Measurements from ENCODE around the gene SCGB1C2. TPM values are rescaled to one million over a fixed set of nuclear protein-coding genes. Genes with fewer than 3 reads are reported as not detected.
"Not testable (repeated sequence)": the region's sequence is repeated elsewhere in the genome, so short reads cannot be mapped to it uniquely, and the experiment has no call there.

SCGB1C2 gene
- total RNA-seq, result not detected

DNA sequence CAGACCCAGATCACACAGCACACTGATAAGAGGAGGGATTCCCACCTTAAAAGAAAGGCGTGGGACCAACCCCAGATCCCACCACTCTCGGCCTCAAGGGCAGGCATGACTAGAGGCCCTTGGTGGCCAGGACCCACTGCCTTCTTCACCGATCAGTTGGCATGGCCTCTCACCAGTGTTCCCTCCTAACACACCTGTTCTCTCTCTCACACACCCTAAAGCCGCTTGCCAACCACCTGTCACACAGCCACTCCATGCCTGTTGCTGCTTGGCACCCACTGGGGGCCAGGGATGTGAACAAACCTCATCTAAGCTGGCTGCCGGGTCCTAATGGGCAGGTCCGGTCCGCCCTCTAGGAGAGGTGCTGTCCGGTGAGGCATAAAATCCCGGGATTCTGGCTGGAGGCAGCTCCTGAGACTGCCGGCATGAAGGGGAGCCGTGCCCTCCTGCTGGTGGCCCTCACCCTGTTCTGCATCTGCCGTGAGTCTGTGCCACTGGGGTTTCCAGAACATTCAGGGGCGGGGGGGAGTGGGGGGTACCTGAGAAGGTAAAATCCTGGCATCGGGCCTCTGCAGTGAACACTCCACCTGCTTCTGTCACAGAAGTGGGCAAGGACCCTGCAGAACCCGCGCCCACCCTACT, at the start of gene SCGB1C2:
Gene SCGB1C2 (plus strand): TSS at position 404 of the 642 bp plus-strand sequence. CDS start 22 bp downstream, at position 426.
- DNase-seq (ENCODE audit: low spot score), result not testable (repeated sequence)

DNA sequence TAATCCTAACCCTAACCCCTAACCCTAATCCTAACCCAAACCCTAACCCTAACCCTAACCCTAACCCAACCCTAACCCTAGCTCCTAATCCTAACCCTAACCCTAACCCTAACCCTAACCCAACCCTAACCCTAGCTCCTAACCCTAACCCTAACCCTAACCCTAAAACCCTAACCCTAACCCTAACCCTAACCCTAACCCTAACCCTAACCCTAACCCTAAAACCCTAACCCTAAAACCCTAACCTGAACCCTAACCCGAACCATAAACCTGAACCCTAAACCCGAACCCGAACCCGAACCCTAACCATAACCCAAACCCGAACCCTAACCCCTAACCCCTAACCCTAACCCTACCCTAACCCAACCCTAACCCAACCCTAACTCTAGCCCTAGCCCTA, 24.3 kb upstream of the SCGB1C2 start:
- DNase-seq (ENCODE audit: low spot score), result not testable (repeated sequence)

- DNase-seq (ENCODE audit: low spot score), result not testable (repeated sequence)
Measured at GRCh38 chr17:118339-118917, 18.9 kb upstream of the SCGB1C2 start.

DNA sequence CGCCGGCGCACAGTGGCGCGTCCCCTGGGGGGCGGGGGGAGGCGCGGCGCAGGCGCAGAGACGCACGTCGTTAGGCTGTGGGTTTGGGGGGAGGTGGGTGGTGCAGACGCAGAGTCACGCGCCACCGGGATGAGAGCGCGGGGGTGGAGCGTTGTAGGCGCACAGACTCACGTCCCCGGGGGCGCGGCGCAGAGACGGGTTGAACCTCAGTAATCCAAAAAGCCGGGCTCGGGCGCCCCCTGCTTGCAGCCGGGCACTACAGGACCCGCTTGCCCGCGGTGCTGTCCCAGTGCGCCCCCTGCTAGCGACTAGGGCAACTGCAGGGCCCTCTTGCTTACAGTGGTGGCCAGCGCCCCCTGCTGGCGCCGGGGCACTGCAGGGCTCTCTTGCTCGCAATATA, 3.4 kb upstream of the SCGB1C2 start:
- peak; percentile 29 for DNase-seq (ENCODE audit: low spot score)

DNA sequence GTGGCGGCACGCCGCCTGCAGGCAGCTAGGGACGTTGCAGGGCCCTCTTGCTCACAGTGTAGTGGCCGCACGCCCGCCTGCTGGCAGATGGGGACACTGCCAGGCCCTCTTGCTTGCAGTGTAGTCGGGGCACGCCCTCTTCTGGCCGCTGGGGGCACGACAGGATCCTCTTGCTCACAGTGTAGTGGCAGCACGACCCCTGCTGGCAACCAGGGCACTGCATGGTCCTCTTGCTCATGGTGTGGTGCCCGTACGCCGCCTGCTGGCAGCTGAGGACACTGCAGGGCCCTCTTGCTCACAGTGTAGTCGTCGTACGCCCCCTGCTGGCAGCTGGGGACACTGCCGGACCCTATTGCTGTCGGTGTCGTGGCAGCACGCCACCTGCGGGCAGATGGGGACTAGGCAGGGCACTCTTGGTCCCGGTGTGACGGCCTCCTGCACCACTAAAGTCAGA, 3.0 kb upstream of the SCGB1C2 start:
- peak; percentile 37 for DNase-seq (ENCODE audit: low spot score)

DNA sequence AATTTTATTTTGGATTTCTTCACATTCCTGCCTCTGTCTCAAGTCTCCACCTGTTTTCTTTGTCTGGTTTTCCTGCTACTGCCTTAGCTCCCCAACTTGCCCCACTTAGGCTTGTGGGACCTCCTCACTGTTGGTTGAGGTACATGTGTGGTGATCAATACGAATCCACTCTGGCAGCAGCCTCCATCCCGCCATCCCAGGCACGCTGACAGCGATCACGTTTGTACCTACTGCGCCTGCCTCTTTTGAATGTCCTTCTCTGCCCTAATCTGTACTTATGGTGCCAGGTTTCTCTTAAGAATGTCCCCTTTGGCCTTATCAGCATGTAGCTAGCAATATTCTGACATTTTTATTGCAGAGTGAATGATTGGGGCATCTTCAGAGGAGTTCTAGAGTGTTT, 2.3 kb upstream of the SCGB1C2 start:
- peak; percentile 36 for DNase-seq (ENCODE audit: low spot score)

DNA sequence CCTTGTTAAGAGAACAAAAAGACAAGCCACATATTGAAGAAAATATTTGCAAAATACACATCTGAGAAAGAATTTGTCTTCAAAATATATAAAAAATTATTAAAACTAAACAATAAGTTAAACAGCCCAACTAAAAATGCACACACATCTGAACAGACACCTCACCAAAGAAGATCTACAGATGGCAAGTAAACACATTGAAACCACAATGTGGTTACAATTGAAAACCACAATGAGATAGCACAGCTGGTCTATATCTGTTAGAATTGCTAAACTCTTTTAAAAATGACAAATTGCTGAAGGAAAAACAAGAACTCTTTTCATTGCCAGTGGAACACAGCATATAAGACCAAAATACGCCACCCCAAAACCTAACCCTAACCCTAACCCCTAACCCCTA, 1.5 kb upstream of the SCGB1C2 start:
- not testable (repeated sequence) for DNase-seq (ENCODE audit: low spot score)

DNA sequence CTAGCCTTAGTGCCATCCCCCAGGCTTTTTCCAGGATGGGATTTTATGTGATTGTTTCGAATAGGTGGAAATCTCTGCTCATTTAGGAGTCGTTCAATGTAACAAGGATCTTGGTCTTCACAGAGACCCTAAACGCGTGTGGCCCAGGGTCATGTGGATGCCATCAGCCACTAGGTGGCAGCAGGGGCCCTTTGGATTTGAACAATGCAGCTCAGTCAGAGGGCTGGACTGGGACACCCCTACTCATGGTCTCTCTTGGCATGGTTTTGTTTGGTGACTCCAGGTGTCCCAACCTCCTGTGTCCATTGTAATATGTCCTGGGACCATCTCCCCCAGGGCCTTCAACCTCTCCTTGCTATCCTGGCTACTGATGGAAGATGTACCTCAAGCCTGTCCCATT, 838 bp upstream of the SCGB1C2 start:
- DNase-seq (ENCODE audit: low spot score), result peak; percentile 40

DNA sequence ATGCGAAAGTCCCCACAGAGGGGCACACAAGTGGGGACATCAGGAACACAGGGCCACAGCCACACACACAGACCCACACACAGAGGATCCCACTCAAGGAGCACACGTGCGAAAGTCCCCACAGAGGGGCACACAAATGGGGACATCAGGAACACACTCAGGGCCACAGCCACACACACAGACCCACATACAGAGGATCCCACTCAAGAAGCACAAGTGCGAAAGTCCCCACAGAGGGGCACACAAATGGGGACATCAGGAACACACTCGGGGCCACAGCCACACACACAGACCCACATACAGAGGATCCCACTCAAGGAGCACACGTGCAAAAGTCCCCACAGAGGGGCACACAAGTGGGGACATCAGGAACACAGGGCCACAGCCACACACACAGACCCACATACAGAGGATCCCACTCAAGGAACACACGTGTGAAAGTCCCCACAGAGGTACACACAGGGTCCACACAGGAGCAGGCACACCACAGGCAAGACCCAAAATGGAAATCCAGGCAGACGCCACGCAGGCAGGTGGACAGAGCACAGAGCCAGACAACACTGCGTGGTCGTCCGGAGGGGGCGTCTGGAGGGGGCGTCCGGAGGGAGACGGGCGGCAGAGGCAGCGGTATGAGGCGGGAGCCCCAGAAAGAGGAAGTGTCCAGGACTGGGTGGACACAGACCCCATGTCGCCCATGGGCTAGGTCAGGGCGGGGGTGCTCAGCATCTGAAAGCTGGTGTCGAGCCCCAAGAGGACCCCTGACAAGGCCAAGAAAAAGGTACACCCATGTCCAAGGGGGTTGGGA, 2.2 kb downstream of the SCGB1C2 start:
- DNase-seq (ENCODE audit: low spot score), result peak; percentile 31

GRCh38 chr17:142102-142661, 4.8 kb downstream of the SCGB1C2 start:
- peak; percentile 40 for DNase-seq (ENCODE audit: low spot score)

- peak; percentile 32 for DNase-seq (ENCODE audit: low spot score)
Measured at GRCh38 chr17:142876-143784, 5.8 kb downstream of the SCGB1C2 start.

- peak; percentile 90 for DNase-seq (ENCODE audit: low spot score)
Measured at GRCh38 chr17:143785-144281, 6.5 kb downstream of the SCGB1C2 start.

DNA sequence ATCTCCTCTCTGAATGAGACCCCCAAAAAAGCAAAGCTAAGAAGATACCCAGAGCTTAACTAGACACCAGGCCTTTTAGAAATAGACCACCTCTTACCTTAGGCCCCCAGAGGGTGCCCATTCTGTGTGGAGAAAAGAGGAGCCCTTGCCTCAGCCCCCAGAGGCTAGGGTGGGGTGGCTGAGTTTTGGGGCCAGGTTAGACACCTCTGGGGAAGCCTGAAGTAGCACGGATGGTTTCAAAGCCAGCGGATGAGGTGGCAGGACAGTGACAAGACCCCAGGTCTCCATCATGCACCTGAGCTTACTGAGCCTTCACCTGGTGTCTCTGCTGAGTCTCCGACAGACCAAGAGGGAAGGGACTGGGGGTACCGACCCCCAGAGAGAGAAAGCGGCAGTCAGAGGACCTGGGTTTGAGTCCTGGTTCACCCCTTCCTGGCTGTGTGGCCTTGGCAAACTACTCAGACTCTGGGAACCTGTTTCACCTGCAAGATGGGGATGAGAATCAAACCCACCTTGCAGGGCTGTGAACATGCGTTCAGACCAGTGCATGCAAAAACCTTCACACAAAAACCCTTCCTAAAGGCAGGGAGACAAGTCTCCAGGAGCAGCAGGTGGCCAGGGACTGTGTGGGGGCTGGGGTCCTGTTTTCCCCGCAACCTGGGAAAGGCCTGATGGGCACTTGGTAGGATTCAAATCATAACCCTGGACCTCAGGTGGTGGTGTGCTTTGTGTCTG, 7.7 kb downstream of the SCGB1C2 start:
- DNase-seq (ENCODE audit: low spot score), result peak; percentile 29

GRCh38 chr17:145671-146541, 8.5 kb downstream of the SCGB1C2 start:
- peak; percentile 38 for DNase-seq (ENCODE audit: low spot score)

DNA sequence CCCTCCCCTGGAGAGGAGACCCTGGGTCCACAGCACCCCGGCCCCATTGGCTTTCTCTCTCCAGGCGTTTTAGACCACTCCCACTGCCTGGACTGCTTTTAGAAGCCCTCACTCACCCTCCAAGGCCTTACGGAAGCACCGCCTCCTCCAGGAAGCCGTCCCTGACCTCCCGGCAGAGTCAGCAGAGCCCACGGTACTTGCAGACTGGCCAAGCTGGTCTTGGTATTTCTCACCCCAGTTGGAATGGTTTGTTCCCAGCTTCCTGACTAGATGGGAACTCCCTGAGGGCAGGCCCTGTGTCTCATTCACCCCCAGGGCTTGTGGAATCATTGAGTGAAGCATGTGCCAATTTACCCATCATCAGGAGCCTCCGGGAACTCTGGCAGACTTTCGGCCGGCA, 9.2 kb downstream of the SCGB1C2 start:
- peak; percentile 38 for DNase-seq (ENCODE audit: low spot score)

GRCh38 chr17:146983-147761, 9.8 kb downstream of the SCGB1C2 start:
- DNase-seq (ENCODE audit: low spot score), result peak; percentile 39

DNA sequence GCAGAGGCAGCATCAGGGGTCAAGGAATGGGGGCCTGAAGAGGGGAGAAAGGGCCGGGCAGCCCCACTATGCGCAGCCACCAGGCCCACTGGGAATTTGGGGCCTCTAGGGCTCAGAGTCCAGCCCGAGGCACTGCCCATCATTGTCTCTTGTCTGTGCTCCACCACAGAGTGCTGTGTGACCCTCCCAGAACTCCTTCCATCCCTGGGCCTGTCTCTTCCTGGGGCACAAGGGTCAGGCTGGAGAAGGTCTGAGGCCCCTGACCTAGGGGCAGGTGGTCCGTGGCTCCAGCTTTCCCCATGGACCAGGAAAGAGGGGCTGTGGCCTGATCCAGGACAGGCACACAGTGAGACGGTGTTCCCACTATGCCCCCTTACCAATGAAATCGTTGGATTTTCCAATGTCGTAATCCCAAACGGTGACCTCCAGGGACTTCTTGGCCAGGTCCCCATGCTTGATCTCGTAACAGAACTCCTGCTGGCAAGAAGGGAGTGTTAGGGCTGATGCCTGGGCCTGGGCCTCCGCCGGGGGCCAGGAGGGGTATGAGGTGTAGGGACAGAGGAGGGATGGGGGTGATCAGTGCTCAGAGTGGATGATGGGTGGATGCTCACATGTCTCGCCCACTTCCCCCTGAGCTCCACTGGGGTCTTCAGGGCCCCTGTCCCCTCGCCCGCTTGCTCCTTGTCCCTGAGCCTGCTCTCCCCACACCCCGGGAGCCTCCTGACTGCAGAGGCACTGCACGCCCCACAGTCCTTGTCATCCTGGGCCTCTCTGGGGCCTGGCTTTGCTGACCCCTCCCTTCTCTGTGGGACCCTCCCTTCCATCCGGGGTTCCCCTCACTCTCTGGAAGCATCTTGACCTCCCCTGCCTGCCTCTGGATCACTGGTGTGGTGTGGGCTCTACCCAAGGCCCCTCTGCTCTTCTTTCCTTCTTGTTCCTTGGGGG, 10.7 kb downstream of the SCGB1C2 start:
- peak; percentile 37 for DNase-seq (ENCODE audit: low spot score)
